GM12801 (cell line): ENCODE measurements around the gene SSC4D.

Experiments used
- CTCF ChIP-seq: IDR thresholded peaks from one replicate; pipeline ENCODE4 v1.5.1; 2011; ENCODE audit warnings: control low read depth; ENCODE audit not compliant: insufficient read length; ENCODE audit errors: extremely low read depth

SSC4D gene

GRCh38 chr7:76425156-76425555, 15.7 kb upstream of the SSC4D start:
- no peak for TF ChIP-seq CTCF

- no peak for TF ChIP-seq CTCF
These were observed 15.1 kb upstream of the SSC4D start, which contains the start of gene ZP3 for GRCh38 chr7:76424413-76425111. ZP3 (plus strand) TSS chr7:76424950; CDS start chr7:76424965, 15 bp downstream.

- TF ChIP-seq CTCF: no peak
These were observed 14.3 kb upstream of the SSC4D start for GRCh38 chr7:76423666-76424412.

GRCh38 chr7:76412249-76412648, 2.8 kb upstream of the SSC4D start:
- no peak for TF ChIP-seq CTCF

- no peak for TF ChIP-seq CTCF
These were observed 2.1 kb upstream of the SSC4D start for GRCh38 chr7:76411626-76412025.

GRCh38 chr7:76408121-76408560, 1.4 kb downstream of the SSC4D start:
- no peak for TF ChIP-seq CTCF

GRCh38 chr7:76407718-76408117, 1.8 kb downstream of the SSC4D start:
- no peak for TF ChIP-seq CTCF
